CD4-positive, alpha-beta T cell treated with Interleukin-4 for 1 hour (primary cell): ENCODE measurements around the gene PROC.

ENCODE experiments used
- DNase-seq, 2 donors: peaks; one replicate each; pipeline ENCODE4 v3.0.0-alpha.2; 2020 to 2022

PROC gene

GRCh38 chr2:127463155-127463991 lies 45.1 kb downstream of the PROC start:
- no peak for DNase-seq

DNA sequence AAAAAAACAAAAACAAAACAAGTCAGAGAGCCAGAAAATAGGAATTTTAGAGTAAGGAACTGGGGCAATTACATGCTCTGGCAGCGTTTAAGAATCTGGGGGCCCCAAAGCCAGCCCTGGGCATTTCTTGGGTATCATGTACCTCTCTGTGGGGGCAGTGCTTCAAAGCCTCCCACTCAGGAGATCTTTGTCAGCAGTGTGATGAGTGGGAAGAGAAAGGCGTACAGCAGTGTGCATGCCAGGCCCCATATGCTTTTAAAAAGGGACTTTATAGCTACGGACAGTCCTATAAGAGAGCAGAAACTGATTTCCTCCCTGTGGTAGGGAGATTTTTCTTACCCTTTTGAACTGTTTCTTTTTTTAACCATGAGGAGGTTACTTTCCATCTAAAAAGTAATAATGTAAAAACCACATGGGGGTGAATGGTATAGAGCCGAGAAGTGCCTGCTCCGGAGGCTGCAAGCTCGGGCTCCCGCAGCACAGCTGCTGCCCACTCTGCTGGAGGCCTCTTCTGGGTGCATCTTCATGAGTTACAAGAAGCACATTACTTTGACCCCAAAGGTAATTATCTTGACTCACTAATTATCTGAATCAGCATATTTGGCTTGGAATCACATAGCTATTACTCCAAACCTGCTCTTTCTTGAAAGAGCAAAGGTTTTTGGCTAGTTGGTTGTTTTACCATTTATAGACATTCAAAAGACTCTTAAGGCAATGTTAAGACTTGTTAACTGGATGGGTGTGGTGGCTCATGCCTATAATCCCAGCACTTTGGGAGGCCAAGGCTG lies 46.4 kb downstream of the PROC start:
- DNase-seq = no peak

DNA sequence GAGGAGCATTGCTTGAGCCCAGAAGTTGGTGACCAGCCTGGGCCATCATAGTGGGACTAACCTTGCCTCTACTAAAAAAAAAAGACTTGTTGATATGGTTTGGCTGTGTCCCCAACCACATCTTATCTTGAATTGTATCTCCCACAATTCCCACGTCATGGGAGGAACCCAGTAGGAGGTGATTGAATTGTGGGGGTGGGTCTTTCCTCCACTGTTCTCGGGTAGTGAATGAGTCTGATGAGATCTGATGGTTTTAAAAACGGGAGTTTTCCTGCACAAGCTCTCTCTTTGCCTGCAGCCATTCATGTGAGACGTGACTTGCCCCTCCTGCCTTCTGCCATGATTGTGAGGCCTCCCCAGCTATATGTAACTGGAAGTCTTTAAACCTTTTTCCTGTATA lies 47.0 kb downstream of the PROC start:
- no peak for DNase-seq

DNA sequence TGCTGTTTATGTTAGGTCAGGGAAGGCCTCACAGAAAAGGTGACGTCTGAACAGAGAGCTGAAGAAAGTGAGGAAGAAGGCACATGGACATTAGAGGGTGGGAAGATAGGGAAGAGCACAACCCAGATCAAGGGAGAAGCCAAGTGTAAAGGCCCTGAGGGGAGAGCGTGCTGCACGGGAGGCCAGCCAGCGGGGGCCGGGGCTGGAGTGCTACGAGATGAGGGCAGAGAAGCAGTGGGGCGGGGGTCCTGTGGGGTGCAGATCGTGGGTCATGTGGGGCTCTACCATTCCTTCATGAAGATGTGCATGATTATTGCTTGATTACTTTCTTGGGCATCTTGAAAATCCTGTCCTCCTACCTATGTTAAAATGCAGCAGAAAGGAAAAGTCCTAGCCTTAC lies 50.8 kb downstream of the PROC start:
- no peak for DNase-seq

GRCh38 chr2:127469974-127470373 lies 51.7 kb downstream of the PROC start:
- DNase-seq = no peak

- no peak for DNase-seq
Observed at GRCh38 chr2:127471286-127471988, 53.2 kb downstream of the PROC start.

DNA sequence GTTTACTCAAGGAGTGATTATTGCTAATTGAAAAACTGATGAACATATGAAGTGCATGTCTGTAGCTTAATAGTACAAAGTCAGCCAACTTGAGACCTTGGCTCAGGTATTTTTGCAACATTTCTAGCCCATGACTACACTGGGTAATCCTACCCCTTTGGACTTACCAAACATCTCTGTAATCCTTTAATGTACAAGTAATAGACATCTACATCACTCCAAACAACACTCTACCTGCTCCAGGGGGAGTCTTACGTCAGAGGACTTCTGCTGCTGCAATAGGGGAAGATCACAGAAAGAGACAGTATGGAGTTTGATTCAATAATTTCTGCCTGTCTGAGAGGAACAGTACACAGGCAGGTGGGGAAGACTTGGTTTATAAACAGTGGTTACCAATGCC lies 54.0 kb downstream of the PROC start:
- no peak for DNase-seq

GRCh38 chr2:127475788-127476187 lies 57.6 kb downstream of the PROC start:
- DNase-seq = no peak
